Activated T-cell treated with anti-CD3 and anti-CD28 coated beads, Interleukin-2, amount 50 U/mL, for 24 hours (primary cell): ENCODE data around the gene DNAH6.
"Not testable (repeated sequence)": the region's sequence is repeated elsewhere in the genome, so short reads cannot be mapped to it uniquely, and the experiment has no call there.

Experiments used
- DNase-seq: peaks from one replicate; pipeline ENCODE4 v3.0.0-alpha.2; 2020
- H3K27ac Mint-ChIP-seq: 2 replicates; pipeline ENCODE4 v1.8.0; 2020; ENCODE audit warnings: mild to moderate bottlenecking, mixed read lengths
- H3K27me3 Mint-ChIP-seq: 2 replicates; pipeline ENCODE4 v1.8.0; 2020; ENCODE audit warnings: mixed read lengths
- H3K36me3 Mint-ChIP-seq: 2 replicates; pipeline ENCODE4 v1.8.0; 2020; ENCODE audit warnings: low read depth, mixed read lengths
- H3K4me1 Mint-ChIP-seq: 2 replicates; pipeline ENCODE4 v1.8.0; 2020; ENCODE audit warnings: low read depth, mixed read lengths
- H3K4me3 Mint-ChIP-seq: 2 replicates; pipeline ENCODE4 v1.8.0; 2020; ENCODE audit warnings: mild to moderate bottlenecking, moderate library complexity, mixed read lengths
- H3K9me3 Mint-ChIP-seq: 2 replicates; pipeline ENCODE4 v1.8.0; 2020; ENCODE audit warnings: mixed read lengths

DNAH6 gene

GRCh38 chr2:84858123-84858522 is 341.8 kb downstream of the DNAH6 start:
- Mint-ChIP-seq H3K4me3 (no peak overlapping the region), H3K9me3 (peaks cover 5% of the 10 kb centered on the region)

GRCh38 chr2:84858937-84859336 is 342.6 kb downstream of the DNAH6 start:
- peak overlapping the region; percentile 16 for H3K4me3 Mint-ChIP-seq
- H3K4me1 Mint-ChIP-seq = peaks cover 91% of the 10 kb centered on the region
- peak overlapping the region; percentile 80 for H3K27ac Mint-ChIP-seq
- DNase-seq = no peak
- H3K9me3 Mint-ChIP-seq = peaks cover 2% of the 10 kb centered on the region
- H3K27me3 Mint-ChIP-seq = no peaks in the 10 kb centered on the region
- H3K36me3 Mint-ChIP-seq = peaks cover 48% of the 10 kb centered on the region

More at GRCh38 chr2:84858123-84858522, 341.8 kb downstream of the DNAH6 start:
- Mint-ChIP-seq H3K4me1 (peaks cover 91% of the 10 kb centered on the region), H3K27ac (peak overlapping the region; percentile 80), H3K36me3 (peaks cover 51% of the 10 kb centered on the region), H3K27me3 (no peaks in the 10 kb centered on the region)
- DNase-seq = peak; percentile 24

GRCh38 chr2:84861539-84861938 is 345.2 kb downstream of the DNAH6 start:
- no peak for DNase-seq
- peaks cover 37% of the 10 kb centered on the region for H3K36me3 Mint-ChIP-seq

GRCh38 chr2:84862006-84862405 is 345.7 kb downstream of the DNAH6 start:
- Mint-ChIP-seq H3K9me3 (no peaks in the 10 kb centered on the region), H3K4me3 (peak overlapping the region; percentile 40), H3K27ac (peak overlapping the region; percentile 81), H3K36me3 (peaks cover 34% of the 10 kb centered on the region), H3K4me1 (peaks cover 91% of the 10 kb centered on the region), H3K27me3 (no peaks in the 10 kb centered on the region)
- DNase-seq = no peak

More at GRCh38 chr2:84861539-84861938, 345.2 kb downstream of the DNAH6 start:
- H3K4me3 Mint-ChIP-seq = peak overlapping the region; percentile 40
- H3K9me3 Mint-ChIP-seq = no peaks in the 10 kb centered on the region
- peak overlapping the region; percentile 81 for H3K27ac Mint-ChIP-seq
- no peaks in the 10 kb centered on the region for H3K27me3 Mint-ChIP-seq
- H3K4me1 Mint-ChIP-seq = peaks cover 92% of the 10 kb centered on the region

- peaks cover 80% of the 10 kb centered on the region for H3K4me1 Mint-ChIP-seq
- no peak overlapping the region for H3K4me3 Mint-ChIP-seq
- no peaks in the 10 kb centered on the region for H3K27me3 Mint-ChIP-seq
- peak; percentile 29 for DNase-seq
- peaks cover 50% of the 10 kb centered on the region for H3K36me3 Mint-ChIP-seq
- H3K9me3 Mint-ChIP-seq = no peaks in the 10 kb centered on the region
- peak overlapping the region; percentile 85 for H3K27ac Mint-ChIP-seq
These were observed 349.0 kb downstream of the DNAH6 start for GRCh38 chr2:84865181-84865783.

GRCh38 chr2:84866122-84866521 is 349.8 kb downstream of the DNAH6 start:
- Mint-ChIP-seq H3K9me3 (no peaks in the 10 kb centered on the region), H3K27ac (peak overlapping the region; percentile 85), H3K36me3 (peaks cover 53% of the 10 kb centered on the region), H3K27me3 (no peaks in the 10 kb centered on the region), H3K4me1 (peaks cover 81% of the 10 kb centered on the region), H3K4me3 (no peak overlapping the region)
- DNase-seq = no peak

- not testable (repeated sequence) for H3K9me3 Mint-ChIP-seq, H3K4me3 Mint-ChIP-seq, H3K27ac Mint-ChIP-seq, DNase-seq, H3K27me3 Mint-ChIP-seq
- Mint-ChIP-seq H3K4me1 (peaks cover 79% of the 10 kb centered on the region), H3K36me3 (peaks cover 50% of the 10 kb centered on the region)
These were observed 352.0 kb downstream of the DNAH6 start for GRCh38 chr2:84868327-84868726.
